Activated CD8-positive, alpha-beta memory T cell treated with anti-CD3 and anti-CD28 coated beads, Interleukin-2, amount 50 U/mL, for 24 hours (primary cell): ENCODE data around the gene BRINP2.

Source experiments
- DNase-seq: peaks from one replicate; pipeline ENCODE4 v3.0.0-alpha.2; 2020; ENCODE audit errors: extremely low read depth

Gene BRINP2

DNA sequence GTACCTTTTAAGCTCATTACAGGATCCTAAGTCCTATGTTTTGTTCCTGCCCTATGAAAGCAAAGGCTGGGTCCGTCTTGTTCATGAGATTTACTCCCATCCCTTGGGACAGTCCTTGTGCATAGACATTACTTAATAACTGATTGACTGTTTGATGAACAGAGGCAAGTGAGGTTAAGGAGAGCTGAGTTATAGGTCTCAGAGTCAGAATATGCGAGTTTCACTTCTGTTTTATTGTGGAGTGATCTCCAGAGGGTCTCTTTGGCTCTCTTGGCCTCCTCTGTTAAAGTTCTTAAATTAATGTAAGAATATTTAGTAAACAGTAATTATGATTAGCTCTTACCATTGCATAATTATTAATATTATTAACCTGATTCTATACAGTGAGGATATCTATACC, 52.6 kb downstream of the BRINP2 start:
- no peak for DNase-seq

DNA sequence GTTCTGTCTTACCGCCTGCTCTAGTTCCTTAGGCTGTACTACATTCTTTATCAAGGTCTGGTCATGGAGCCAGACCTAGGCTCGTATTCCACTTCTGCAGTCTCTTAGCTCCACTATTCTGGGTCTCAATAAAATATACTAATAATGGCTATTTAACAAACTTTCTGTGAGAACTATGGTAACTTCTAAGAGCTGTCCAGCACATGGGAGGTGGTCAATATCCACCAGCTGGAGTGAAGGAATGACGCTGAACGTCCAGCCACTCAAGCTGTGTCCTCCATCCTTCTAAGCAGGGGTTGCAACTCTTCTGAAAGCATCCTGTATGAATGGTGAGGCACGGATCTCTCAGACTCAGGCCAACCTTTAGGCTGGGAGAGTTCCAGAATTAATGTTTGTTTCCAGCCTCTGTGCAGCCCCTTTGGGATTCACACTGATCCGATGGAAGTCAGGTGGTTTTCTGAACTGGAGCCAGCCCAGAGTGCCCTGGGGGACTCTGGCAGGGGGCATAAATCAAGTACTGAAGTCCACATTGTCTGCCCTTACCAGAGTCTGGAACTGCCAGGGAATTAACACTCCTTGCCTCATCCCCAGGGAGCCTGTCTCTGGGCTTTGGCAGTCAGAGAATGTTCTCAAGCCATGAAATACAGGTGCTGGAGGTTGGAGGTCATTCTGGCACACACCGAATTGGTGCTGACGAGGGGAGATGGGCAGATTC, 57.4 kb downstream of the BRINP2 start:
- no peak for DNase-seq

DNA sequence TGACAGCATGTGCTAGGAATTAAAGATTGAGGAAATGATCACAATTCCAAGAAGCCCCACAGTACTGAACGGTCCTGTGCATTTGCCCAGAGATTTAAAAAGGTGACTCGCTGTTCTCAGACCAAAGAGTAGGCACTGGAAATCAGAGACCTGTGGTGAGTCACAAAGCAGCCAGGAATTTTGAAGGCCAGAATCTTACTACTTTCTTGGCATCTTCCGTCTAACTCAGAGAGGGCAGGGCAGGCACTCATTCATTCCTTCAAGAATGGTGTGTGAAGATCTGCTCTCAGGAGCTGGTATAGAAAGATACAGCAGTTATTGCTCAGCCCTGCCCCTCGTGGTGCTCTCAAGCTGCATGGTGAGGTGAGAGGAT, 57.9 kb downstream of the BRINP2 start:
- DNase-seq: no peak

DNA sequence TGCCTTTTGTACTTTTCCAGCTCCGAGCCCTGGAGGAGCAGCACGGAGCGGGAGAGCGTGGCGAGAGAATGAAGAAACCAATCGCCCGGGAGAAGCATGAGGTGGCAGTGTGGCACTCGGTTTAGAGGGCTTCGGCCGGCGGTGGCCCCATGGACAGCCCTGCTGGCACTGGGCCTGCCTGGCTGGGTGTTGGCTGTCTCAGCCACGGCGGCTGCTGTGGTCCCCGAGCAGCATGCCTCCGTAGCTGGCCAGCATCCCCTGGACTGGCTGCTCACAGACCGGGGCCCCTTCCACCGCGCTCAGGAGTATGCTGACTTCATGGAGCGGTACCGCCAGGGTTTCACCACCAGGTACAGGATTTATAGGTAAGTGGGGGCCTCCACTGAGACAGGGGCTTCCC, 59.0 kb downstream of the BRINP2 start:
- no peak for DNase-seq

DNA sequence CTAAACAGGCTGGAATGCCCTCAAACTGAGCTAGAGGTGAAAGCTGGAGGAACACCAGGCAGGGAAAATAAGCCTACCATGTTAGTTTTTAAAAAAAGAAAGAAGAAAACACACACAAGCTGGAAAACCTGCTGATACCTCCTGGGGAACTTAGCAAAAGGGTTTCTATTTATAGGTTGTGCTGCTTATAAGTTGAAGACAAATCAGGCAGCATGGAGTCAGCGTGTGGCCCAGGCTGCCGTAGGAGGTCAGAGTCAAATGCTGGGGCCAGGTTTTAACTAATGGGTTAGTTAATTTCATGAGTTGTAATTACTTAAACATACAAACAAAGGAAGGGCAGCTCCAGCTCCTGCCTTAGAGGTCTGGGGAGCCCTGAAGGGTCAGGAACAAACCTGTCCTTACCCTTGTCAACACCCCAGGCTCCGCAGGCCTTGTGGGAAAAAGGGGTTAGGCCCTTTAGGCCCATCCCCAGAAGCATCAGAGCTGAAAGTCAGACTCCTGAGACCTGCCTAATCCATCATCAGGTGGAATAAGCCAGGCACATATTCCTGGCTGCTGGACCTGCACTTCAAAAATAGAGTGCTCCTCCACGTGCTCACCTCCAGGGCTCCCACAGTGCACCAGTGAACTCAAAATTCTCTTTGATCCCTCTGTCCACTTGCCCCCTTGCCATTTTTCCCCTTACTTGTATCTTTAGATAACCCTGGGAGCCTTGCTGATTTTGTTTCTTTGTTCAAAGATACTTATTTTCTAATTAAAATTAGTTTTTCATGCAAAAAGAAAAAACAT, 59.7 kb downstream of the BRINP2 start:
- DNase-seq: no peak

DNA sequence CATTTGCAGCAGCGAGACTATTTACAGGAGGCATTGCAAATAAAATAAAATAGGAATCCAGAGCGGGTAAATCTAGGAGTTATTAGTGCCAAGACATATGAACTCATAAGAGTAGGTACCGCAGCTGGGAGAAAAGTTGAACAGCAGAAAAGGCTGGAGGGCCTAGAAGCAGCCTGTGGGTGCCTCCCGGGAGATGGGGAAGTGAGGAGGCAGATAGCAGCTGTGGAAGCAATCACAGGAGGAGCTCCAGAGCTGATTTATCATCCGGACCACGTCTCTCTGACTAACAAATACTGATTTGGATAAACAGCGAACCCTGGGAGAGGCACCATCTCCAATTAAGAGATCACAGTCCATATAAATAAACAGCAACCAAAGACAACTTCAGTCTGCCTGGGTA, 64.6 kb downstream of the BRINP2 start:
- DNase-seq: no peak

DNA sequence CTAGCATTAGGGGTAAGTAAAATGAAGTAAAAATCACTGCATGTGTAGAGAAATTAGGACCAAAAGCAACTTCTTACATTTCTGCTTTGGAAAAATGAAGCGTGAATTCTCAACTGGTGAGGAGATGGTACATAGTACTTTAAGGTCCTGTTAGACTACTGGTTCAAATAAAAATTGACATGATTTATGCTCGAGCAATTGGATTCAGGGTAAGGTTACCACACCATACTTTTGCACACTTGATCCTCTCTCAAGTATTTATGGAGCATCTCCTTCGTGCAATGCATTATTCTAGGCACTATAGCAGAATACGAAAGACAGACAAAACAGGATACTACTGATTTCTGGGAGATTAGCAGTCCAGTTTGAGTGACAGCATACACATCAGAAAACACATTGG, 66.2 kb downstream of the BRINP2 start:
- no peak for DNase-seq

DNA sequence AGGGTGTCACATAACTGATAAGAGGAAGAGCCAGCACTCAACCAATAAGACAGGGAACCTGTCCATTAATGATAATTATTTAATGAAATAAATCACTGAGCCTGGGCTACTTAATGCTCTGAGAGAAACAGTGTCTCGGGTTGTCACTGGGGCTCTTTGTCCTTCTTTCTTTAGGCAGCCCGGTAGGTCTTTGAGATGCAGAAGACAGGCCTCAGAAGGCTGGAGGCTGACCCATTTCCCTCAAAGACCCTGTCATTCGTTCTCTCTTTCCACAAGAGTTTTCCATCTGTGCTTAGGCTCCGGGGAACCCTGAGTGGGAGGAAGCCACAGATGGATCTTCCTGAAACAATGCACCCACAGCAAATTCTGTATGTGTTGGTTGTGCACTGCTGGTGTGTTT, 68.2 kb downstream of the BRINP2 start:
- no peak for DNase-seq

DNA sequence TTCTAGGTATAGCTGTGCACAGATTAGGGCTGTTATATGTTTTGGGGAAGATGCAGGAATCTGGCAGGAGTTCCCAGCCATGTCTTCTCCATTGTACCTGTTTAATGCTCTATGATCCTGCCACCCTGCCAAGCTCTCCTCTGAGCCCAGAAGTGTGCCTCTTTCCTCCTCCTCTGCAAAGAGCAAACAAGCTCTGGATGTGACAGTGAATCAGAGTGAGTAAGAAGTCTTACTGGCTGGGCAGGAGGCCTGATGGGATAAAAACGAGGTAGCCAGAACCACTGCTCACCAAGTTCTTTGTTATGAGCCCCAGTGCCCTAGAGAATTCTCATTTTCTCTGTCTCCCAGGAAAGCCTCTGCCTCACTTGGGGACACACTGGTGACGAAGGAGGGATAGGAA, 69.0 kb downstream of the BRINP2 start:
- no peak for DNase-seq

DNA sequence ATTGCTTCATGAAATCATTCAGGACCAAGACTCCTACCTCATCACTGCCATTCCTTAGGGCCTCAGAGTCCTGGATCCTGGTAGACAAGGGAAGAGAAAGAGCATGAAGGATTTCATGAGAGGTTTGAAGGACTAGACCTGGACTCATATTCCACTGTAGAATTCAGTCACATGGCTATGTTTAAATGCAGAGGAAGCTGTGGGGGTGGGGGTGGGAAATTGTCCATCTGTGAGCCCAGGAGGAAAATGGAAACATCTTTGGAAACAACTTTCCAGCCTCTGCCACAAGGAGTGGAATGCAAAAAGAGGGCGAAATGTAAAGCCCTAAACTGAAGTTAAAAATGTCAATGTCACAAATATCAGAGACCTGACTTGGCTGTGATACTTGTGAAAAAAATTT, 73.0 kb downstream of the BRINP2 start:
- no peak for DNase-seq

DNA sequence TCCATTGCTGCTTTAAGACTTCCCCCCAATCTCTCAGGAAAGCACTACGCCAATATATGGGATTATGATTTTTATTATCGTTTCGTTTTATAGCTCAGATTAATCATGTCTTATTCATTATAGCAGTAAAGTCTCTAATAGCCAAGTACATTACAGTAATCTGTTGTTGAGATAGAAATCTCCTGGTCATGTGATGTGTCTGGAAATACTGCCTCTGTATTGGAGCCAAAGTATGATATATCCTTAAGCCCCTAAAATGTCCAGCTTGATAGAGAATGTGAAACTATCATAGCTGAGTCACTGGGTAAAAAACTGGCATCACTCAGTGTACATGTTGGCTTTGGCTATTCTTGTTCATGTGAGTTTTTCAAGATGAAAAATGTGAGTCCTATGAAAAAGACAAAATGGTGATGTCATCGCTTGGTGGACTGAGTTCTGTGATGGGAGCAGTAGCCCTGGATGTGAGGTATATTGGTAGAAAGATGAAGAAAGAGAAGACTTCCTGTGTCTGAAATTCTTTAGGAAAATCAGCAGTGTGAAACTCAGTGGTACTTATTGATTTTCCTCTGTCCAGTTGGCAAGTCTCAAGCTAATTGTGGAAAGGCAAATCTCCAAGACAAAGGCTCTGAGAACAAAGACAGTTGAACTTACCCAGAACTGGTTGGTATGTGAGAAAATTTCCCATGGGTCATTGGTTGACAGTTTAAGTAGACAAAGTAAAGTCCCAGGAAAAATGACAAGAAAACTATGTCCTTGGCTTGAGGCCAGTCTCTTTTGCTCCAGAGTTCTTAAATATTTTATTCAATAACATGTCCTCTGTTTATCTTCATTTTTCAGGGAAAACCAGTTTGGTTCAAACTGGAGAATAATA, 76.2 kb downstream of the BRINP2 start:
- DNase-seq: no peak

DNA sequence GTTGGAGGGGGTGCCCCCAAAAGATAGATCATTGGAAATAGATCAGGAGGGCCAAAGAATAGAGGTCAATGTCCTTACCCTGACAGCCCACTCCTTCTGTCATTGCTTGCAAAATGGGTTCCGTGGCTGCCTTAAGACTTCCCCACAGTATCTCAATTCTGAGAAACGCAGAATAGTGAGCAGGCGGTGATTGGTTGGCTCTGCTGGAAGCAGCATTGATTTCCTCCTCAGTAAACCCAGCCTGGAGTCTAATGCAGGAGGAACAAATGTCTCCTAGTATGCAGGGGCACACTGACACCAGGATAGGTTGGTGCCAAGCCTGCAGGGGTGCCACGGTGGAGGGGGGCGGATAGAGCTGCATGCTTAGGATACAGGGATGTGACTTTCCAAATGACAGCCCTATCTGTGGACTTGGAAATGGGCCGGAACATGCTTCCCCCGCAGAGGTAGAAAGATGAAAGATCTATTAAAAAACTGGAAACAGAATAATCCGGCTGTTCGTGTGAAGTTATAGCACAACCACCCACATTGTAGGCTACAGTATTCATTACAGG, 76.9 kb downstream of the BRINP2 start:
- no peak for DNase-seq

DNA sequence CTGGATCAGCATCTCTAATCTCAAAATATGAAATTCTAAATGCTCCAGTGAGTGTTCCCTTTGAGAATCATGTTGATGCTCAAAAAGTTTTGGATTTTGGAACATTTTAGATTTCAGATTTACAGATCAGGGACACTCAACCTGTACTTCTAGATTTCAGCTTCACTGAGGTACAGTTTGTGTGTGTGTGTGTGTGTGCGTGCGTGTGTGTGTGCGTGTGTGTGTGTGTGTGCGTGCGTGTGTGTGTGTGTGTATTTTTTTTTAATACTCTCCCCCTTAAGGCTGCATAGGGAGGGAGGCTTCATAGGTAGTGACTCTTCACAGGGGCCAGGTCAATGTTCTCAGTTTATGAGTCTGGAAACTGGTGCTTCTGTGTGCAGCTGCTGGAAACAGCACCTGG, 77.5 kb downstream of the BRINP2 start:
- DNase-seq: no peak

DNA sequence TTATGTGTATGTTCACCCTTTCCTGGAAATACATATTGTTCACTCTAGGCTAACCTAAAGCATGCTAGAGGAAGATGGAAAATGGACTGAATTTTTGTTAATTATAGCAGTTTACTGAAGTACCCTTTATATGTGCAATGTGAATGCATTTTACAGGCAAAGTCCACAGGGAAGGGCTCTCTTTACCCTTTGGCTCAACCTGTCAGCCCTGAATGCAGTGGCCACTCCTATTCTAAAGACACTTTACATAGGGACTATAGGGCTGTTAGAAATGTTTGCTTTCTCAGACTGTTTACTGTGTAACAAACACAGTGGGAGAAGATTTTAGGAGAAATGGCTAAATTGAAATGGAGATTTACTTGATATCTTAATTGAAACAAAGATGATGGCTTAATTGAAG, 78.5 kb downstream of the BRINP2 start:
- DNase-seq: no peak

DNA sequence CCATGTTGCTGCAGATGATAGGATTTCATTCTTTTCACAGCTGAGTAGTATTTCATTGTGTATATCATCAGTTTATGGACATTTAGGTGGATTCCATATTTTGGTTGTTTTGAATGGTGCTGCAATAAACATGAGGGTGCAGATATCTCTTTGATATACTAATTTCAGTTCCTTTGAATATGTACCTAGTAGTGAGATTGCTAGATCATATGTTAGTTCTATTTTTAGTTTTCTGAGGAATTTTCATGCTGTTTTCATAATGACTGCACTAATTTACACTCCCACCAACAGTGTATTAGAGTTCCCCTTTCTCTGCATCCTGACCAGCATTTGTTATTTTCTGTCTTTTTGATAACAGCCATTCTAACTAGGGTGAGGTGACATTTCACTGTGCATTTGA, 82.1 kb downstream of the BRINP2 start:
- no peak for DNase-seq

DNA sequence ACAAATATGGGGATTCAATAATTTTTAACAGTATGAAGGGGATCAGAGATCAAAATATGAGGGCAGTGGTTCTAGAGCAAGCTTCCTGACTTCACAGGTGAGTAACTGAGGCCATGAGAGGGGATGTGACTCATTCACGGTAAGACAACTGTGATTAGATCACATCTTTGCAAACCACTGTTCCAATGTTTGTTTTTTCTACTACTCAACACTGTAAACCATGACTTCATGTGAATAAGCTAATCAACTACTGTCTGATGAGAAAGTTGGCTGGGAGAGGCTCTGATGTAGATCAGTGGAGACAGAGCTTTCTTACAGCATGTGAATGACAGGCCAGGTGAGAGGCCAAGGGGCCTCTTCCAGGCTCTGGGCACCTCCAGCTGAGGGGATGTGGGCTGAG, 84.7 kb downstream of the BRINP2 start:
- no peak for DNase-seq

DNA sequence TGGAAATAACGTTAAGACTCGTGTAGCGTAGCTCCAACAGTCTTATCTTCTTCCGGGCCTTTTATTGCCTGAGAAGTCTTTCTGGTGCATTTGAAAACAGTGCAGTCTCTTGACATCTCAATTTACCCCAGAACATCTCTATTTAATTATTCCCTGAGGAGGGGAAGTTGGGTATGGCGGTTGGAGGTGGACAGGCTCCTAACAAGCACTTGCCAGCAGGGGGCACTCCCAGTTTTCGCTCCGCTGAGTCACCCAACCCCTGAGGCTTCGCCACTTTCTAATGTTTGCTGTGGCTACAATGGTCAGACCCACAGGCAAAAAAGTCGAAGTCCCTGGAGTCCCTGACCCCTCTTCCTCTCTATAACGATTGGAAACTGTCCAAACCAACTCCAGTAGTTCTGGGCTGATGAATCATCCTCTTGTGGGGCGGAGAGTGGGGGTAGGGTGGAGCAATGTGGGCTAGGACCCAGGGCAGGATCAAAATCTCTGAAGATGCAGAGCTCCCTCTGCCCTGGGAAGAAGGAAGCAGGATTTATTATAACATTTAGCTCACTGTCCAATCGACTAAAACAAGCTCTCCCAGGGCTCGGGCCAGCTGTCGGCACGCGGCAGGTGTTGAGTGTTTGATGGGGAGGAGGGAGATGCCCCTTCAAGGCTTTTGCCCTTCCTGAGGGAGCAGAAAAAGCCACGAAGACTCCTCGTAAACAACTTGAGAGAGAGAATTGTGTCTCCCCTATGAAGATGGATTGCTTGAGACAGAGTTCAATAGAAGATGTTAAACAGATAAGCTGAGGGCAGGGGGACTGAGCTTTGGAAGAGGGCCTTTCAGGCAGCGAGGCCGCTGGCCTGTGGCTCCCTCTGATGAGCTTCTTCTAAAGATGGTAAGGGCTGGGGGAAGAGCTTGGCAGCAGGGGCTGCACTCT, 85.7 kb downstream of the BRINP2 start:
- no peak for DNase-seq

DNA sequence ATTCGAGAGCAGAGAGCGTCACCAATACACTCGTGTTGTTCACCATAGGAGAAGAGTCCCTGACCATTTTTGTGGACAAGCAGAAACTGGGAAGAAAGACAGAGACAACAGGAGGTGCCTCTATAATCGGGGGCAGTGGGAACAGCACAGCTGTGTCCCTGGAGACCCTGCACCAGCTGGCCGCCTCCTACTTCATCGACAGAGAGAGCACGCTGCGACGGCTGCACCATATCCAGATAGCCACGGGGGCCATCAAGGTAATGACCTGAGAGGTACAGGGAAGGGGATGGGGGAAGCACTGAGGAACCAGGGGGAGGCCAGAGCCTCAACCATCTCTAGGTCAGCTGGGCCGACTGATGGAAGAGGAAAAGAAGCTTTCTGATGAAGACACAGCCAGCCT, 86.4 kb downstream of the BRINP2 start:
- DNase-seq: no peak

DNA sequence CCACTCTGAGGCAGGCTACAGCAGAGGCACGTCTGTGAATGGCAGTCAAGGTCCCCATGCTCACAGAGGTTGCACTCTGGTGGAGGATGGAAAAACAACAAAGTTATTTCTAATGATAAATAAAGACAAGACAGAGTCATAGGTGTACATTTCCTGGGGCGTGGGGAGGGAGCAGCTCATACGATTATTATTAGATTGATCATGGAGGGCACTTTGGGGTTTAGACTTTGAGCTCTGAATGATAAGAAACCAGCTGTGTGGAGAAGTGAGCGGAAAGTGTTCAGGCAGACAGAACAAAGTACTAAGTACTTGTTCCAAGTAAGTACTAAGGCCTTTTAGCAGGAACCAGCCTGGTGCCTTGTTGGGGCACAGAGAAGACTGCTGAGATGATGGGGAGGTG, 86.8 kb downstream of the BRINP2 start:
- DNase-seq: no peak

DNA sequence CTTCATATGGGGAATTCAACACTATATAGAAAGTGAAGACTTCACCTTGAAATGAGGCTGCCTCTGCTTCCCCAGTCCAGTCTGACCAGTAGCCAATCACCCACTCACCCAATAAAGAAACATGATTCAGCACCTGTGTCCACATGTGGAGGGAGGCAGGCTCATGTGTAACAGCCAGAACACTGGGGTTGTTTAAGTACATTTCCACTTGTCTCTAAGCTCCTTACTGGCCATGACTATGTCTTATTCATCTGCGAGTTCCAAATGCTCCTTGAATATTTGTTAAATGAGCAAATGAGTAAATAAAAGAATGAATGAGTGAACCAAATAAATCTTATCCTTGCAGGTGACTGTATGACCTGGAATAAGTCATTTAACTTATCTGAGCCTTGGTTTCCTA, 100.1 kb downstream of the BRINP2 start:
- no peak for DNase-seq

DNA sequence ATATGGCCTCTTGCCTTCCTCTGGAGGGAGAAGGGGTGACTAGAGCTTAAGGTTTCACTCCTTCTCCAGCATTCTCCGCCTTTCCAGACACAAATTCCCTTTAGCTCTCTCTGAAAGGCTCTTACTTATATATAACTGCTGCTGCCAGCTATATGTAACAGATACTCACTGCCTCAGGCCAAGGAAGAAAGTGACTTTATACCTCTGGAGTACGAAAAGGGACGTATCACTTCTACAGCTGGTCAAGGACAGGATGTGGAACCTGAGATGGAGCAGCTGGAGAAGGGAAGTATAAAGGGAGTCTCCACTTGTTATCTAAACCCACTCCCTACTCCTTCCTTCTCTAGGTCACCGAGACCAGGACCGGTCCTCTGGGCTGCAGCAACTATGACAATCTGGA, 102.4 kb downstream of the BRINP2 start:
- DNase-seq: no peak
